Mammary epithelial cell (primary cell): ENCODE results near the gene DLG1.

ENCODE experiments used
- EZH2 ChIP-seq: IDR thresholded peaks from 2 replicates; pipeline ENCODE4 v1.6.1; 2012; ENCODE audit warnings: low read length, inconsistent platforms, borderline replicate concordance
- TF ChIP-seq, protein P1 (sequence below), 2 donors: IDR thresholded peaks in 1 of 2; conservative IDR thresholded peaks in 1 of 2; 2 replicates each; pipeline ENCODE4 v1.5.1; 2011 to 2012; ENCODE audit warnings: inconsistent platforms in 2 of 2, low read length in 2 of 2, mild to moderate bottlenecking in 2 of 2, control low read depth in 1 of 2, low read depth in 1 of 2; ENCODE audit not compliant: insufficient read depth in 1 of 2; ENCODE audit errors: extremely low read depth in 1 of 2

DNA sequence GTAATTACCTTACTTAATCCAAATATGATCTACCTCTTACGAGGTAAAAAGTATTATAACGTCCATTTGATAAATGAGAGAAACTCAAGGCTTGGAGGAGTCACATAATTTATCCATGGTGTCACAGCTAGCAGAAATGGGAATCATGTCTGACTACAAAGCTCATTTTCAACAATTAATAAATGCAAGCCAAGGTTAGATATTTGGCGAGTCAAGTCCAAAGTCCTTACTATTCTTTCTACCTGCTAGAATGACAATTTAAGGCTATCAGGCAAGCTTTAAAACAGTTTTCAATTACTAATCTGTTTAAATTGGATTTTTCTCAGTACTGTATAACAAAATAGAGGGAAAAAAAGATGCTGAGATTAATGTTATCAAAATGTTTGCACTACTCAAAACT is 68.6 kb downstream of the DLG1 start:
- TF ChIP-seq, protein P1, sequence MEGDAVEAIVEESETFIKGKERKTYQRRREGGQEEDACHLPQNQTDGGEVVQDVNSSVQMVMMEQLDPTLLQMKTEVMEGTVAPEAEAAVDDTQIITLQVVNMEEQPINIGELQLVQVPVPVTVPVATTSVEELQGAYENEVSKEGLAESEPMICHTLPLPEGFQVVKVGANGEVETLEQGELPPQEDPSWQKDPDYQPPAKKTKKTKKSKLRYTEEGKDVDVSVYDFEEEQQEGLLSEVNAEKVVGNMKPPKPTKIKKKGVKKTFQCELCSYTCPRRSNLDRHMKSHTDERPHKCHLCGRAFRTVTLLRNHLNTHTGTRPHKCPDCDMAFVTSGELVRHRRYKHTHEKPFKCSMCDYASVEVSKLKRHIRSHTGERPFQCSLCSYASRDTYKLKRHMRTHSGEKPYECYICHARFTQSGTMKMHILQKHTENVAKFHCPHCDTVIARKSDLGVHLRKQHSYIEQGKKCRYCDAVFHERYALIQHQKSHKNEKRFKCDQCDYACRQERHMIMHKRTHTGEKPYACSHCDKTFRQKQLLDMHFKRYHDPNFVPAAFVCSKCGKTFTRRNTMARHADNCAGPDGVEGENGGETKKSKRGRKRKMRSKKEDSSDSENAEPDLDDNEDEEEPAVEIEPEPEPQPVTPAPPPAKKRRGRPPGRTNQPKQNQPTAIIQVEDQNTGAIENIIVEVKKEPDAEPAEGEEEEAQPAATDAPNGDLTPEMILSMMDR (conservative IDR thresholded peaks at IDR 0.05 in 1 of 2, IDR thresholded peaks at IDR 0.05 in 1 of 2; ENCODE audit: extremely low read depth in 1 of 2, insufficient read depth in 1 of 2, low read depth in 1 of 2, low read length in 2 of 2) = no peak
- no peak for TF ChIP-seq EZH2
